ENCODE measurements around the gene C16orf82.
"Not testable (repeated sequence)": the region's sequence is repeated elsewhere in the genome, so short reads cannot be mapped to it uniquely, and the experiment has no call there.

C16orf82 gene

GRCh38 chr16:27066668-27067537 is at the start of gene C16orf82:
TSS of gene C16orf82 (plus strand) at chr16:27066927.
- DNase-seq = no peak

DNA sequence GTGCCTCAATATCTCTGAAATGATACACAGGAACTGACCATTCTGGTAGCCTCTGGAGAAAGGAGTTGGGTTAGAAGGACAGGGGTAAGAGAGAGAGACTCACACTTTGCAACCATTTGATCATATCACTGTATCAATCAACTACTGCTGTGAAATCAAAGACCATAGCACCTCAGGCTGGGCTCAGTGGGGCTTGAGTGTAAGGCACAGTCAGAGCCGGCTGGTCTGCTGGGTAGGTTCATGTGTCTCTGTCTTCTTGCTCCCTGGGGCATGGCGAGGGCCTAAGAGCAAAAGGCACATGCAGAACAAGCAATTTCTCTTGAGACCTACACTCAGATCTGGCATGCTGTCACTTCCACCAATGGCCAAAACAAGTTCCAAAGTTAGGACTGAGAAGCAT is 46.7 kb upstream of the C16orf82 start:
- DNase-seq = no peak

- DNase-seq = no peak
These were observed 42.7 kb upstream of the C16orf82 start for GRCh38 chr16:27024010-27024409.

- DNase-seq = no peak
These were observed 41.1 kb upstream of the C16orf82 start for GRCh38 chr16:27025581-27025980.

DNA sequence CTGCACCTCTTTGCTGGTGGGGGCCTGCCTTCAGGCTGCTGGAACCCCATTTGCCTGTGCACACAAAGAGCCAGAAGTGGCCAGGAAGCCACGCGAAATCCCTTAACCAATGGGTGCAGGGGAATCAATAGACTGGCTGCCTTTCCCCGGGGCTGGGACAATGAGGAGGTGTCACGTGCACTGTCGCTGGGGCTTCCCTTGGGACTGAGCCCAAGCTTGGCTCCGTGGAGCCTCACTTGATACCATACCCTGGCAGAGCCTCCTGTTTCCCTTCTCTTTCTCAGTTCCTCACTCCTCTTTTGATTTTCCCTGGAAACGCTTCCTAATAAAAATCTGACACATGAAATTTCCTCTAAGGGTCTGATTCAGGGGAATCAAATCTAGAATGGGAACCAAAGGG is 38.8 kb upstream of the C16orf82 start:
- no peak for DNase-seq

DNA sequence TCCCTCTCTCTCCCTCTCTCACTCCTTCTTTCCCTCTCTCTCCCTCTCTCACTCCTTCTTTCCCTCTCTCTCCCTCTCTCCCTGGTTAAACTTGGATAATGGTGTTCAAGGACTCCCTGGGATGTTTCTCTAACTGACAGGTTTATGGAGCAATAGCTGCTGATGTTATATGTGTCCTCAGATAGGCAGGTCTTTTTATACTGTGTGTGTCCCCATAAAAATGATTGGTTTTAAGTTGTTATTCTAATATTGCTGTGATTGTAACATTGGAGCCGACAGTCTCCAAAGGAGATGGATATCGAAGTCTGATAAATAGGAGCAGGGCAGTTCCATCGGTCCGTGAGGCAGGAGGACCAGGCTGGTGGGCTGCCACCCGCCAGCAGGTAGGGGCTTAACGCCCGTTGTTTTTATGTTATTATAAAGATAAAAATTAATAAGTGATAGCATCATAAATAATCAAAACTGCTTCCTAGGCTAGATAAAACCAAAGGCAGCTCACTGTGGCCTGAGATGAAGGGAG is 38.1 kb upstream of the C16orf82 start:
- DNase-seq = no peak

- DNase-seq = no peak
These were observed 37.2 kb upstream of the C16orf82 start for GRCh38 chr16:27029525-27029924.

DNA sequence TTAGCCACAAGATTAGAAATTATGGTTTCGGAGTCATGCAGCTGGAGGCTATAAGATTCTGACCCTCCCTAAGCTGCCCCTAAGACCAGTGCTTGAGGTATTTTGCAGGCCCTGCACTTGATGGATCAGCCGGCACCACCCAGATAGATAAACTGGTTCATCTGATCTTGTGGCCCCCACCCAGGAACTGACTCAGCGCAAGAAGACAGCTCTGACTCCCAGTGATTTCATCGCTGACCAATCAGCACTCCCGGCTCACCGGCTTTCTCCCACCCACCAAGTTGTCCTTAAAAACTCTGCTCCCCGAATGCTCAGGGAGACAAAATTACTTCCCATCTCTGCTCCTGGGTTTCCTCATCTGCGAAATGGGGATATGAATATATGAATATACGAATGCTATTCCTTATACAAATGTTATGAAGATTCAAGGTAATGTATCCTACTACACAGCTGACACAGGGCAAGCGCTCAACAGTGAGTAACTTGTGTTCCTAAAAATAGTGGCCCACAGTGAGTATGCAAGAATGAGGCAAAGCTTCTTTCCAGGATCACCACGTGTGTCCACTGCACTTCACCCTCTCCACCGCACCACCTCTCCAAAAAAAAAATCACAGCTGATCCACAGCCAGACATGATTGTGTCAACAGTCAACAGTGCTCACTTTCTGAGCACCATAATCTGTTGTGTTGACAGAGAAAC is 33.3 kb upstream of the C16orf82 start:
- DNase-seq = no peak

DNA sequence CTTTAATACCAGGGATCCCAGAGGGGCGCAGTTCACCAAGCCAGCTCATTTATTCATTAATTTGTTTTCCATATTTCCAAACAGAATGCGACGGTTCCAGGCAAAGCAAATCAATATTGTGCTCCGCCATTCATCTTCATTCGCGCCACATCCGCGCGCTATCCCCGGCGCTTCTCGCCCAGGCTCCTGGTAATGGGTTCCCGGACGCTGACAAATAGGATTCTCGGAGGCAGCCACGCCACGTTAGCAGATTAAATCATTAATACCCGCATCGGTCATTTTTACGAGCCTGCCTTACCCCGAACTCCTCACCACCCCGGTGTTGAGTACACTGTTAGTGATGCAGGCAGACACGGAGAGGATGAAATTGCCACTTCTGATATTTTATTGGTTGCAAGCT is 26.0 kb upstream of the C16orf82 start:
- no peak for DNase-seq

DNA sequence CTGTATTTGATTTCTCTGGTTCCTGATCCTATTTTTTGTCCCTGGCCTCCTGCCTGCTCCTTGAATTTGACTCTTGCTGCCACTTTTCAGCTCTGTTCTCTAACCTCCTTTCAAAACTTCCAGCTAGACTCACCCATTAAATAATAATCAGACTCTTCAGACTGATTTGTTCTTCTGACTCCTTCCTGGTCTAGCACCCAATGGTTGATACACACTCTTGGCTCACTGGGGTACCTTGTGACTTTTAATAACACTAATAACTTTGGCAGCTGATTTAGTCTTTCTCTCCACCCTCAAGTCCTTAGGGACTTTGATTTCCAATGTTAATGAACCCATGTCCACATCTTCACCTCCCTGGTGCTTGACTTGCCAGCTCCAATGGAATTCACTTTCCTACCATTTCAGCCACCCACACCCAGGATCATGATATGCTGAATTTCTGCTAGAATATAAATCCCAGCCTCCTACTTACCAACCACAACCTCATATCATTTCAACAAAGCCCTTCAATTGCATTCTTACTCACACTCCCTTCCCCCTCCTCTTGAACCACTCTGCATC is 19.7 kb upstream of the C16orf82 start:
- DNase-seq = no peak

DNA sequence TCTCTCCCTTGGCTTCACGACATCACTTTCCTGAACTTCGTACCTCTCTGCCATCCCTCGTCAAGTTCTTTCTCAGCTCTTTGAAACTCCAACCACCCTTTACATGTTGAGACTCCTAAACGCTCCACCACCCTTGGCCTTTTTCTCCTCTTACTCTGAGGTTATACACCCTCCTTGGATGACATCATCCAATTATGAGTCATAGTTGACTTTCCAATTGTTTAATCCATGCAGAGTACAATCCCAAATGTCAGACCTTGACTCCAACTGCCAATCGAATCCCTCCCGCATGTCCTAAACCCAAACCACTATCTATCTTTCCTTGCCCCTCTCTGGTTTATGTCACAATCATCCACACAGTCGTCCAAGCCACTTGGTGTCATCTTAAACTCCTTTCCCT is 18.4 kb upstream of the C16orf82 start:
- DNase-seq = no peak

GRCh38 chr16:27049117-27049516 is 17.6 kb upstream of the C16orf82 start:
- no peak for DNase-seq

DNA sequence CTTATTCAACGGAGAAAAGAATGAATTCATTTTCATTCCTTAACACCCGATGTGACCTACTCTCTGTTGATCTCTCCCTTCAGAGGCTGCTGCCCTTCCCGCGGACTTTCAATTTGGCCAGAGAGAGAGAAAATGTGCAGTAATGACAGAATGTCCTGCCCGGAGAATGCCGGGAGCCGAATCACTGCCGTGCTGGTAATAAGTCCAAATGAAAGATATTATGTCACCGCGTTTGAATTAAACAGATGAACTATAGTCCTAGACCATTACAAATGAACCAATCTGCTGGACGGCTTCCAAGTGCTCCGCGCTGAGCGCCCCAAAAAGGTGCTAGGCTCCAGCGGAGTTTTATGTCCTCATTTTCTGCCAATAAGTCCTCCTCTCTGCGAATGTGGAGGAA is 14.7 kb upstream of the C16orf82 start:
- DNase-seq = no peak

DNA sequence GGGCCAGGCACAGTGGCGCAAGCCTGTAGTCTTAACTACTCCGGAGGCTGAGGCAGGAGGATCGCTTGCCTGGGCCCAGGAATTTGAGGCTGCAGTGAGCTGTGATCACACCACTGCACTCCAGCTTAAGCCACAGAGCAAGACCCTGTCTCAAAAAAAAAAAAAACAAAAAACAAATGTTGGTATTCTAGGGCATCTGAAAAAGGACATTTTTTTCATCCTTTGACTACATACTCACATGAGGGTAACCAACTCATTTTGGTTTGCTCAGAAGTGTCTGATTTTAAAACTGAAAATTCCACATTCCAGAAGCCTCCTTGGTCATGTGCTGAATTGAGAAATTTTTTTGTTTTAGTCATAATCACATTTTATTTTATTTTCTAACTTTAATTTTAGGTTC is 12.7 kb upstream of the C16orf82 start:
- DNase-seq = no peak

GRCh38 chr16:27058299-27058698 is 8.4 kb upstream of the C16orf82 start:
- DNase-seq = no peak

DNA sequence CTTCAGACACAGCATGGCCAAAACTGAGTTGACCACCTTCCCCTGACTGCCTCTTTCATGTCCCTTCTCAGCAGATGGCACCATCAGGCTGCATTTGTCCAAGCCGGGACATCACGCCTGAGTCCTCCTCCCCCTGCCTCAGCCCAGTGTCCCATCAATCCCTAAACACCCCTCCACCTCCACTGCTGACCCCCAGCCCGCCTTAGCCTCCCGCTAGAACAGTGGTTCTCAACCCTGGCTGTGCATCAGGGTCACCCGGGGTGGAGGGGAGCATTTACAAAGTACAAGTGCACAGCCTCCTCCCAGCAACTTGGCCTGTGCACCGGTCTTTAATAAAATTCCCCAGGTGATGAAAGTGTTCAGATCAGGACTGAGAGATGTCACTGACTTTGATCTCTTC is 4.0 kb downstream of the C16orf82 start:
- DNase-seq = no peak

- no peak for DNase-seq
These were observed 7.0 kb downstream of the C16orf82 start for GRCh38 chr16:27073733-27074132.

DNA sequence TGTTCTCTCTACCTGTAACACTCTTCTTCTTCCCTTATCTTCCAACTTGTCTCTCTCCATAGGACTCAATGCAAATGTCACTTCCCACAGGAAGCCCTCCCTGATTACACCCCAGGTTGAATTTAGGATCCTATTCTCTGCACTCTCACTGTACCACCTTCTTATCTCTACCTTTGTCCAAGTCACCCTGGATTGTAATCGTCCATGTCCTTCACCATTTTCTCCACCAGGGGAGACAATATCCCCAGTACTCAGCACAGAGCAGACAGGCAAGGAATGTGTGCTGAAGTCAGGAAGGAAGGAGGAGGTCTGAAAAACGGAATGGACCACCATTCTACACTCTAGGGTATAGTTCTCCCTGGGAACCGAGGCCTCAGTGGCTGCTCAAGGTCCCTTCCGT is 14.2 kb downstream of the C16orf82 start:
- DNase-seq = no peak

DNA sequence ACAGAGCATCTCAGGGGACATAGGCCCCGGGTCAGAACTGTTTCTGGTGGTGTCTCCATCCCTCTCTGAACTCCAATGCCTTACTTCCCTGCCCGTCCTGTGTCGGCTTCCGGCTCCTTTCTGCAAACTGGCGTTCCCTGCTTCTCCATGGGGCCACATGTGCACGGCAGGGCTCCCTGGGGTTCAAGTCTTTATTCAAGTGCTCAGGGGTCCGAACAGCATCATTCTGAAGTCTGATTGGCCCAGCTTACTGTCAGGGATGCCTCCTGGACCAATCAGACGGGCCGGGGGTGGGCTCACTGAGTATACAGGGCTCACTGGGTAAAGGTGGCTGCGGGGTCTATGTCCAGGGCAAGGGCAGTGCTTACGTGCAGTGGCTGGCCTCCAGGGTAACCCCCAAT is 17.1 kb downstream of the C16orf82 start:
- no peak for DNase-seq

- DNase-seq = no peak
These were observed 17.7 kb downstream of the C16orf82 start for GRCh38 chr16:27084307-27085028.

- no peak for DNase-seq
These were observed 18.5 kb downstream of the C16orf82 start for GRCh38 chr16:27085182-27085581.

GRCh38 chr16:27086031-27086430 is 19.3 kb downstream of the C16orf82 start:
- not testable (repeated sequence) for DNase-seq

- no peak for DNase-seq
These were observed 21.5 kb downstream of the C16orf82 start for GRCh38 chr16:27088216-27088615.

All from CD4-positive, alpha-beta T cell treated with Interferon gamma for 1 hour (primary cell).